CD4-positive, alpha-beta T cell treated with Interleukin-17A for 4 hours (primary cell): Measurements from ENCODE around the gene KEAP1.
A peak's percentile ranks its signal among the peaks of the same experiment; 100 is the strongest.
"Not testable (repeated sequence)": the region's sequence is repeated elsewhere in the genome, so short reads cannot be mapped to it uniquely, and the experiment has no call there.

Experiments
- DNase-seq: peaks from one replicate; pipeline ENCODE4 v3.0.0-alpha.2; 2020; ENCODE audit warnings: mixed read lengths

KEAP1 gene

GRCh38 chr19:10503002-10503789, at the start of gene KEAP1:
Gene KEAP1 (minus strand): TSS chr19:10503356. CDS start chr19:10500033, 3,323 bp downstream.
- DNase-seq: peak; percentile 49

- no peak for DNase-seq
Observed at GRCh38 chr19:10552510-10553053, 49.4 kb upstream of the KEAP1 start.

- DNase-seq: peak; percentile 47
Observed at GRCh38 chr19:10551698-10552301, 48.6 kb upstream of the KEAP1 start.

GRCh38 chr19:10551006-10551405, 47.9 kb upstream of the KEAP1 start:
- not testable (repeated sequence) for DNase-seq

- DNase-seq: no peak
Observed at GRCh38 chr19:10550336-10550735, 47.2 kb upstream of the KEAP1 start.

GRCh38 chr19:10549733-10550132, 46.6 kb upstream of the KEAP1 start:
- no peak for DNase-seq

GRCh38 chr19:10548746-10549276, 45.7 kb upstream of the KEAP1 start:
- DNase-seq: no peak

GRCh38 chr19:10546817-10547216, 43.7 kb upstream of the KEAP1 start:
- DNase-seq: no peak

- no peak for DNase-seq
Observed at GRCh38 chr19:10544753-10545251, 41.6 kb upstream of the KEAP1 start.

- DNase-seq: peak; percentile 42
Observed at GRCh38 chr19:10544242-10544752, 41.1 kb upstream of the KEAP1 start.

- DNase-seq: peak; percentile 90
Observed at GRCh38 chr19:10543420-10544241, 40.5 kb upstream of the KEAP1 start, which contains the start of gene ATG4D. Gene ATG4D (plus strand): TSS chr19:10543904. CDS start chr19:10544091, 187 bp downstream.

GRCh38 chr19:10543059-10543419, 39.9 kb upstream of the KEAP1 start:
- DNase-seq: no peak

GRCh38 chr19:10539016-10539415, 35.9 kb upstream of the KEAP1 start:
- DNase-seq: not testable (repeated sequence)

GRCh38 chr19:10538204-10538983, 35.2 kb upstream of the KEAP1 start:
- no peak for DNase-seq

- DNase-seq: no peak
Observed at GRCh38 chr19:10537668-10538067, 34.5 kb upstream of the KEAP1 start.

GRCh38 chr19:10535613-10536012, 32.5 kb upstream of the KEAP1 start:
- DNase-seq: no peak

- no peak for DNase-seq
Observed at GRCh38 chr19:10533646-10534386, 30.7 kb upstream of the KEAP1 start.

- DNase-seq: no peak
Observed at GRCh38 chr19:10532457-10532856, 29.3 kb upstream of the KEAP1 start.

GRCh38 chr19:10526887-10527286, 23.7 kb upstream of the KEAP1 start:
- DNase-seq: not testable (repeated sequence)

GRCh38 chr19:10525636-10526035, 22.5 kb upstream of the KEAP1 start:
- no peak for DNase-seq

- DNase-seq: no peak
Observed at GRCh38 chr19:10523135-10523636, 20.0 kb upstream of the KEAP1 start.
